A549 (cell line): Measurements from ENCODE around the gene SEPTIN12. TPM values are rescaled to one million over a fixed set of nuclear protein-coding genes. Genes with fewer than 3 reads are reported as not detected.

ENCODE experiments used
- ATAC-seq, 2 experiments: fragments of 200-7000 bp in 1 of 2; fragments of >200 bp in 1 of 2; cut with Nextera tagmentation in 1 of 2; cut with Tn5 transposase in 1 of 2; 3 replicates each; pipeline versions ENCODE4 v1.8.0 to v1.9.1; 2018 to 2020; ENCODE audit warnings: mild to moderate bottlenecking in 1 of 2, moderate library complexity in 1 of 2
- CTCF ChIA-PET: fragments of 300-600 bp; sonication (Branson Sonifier 250); formaldehyde crosslinking; extraction: SDS; loops from one replicate; lab custom pipeline; 2021; ENCODE audit warnings: antibody characterized with exemption, inconsistent platforms; lab: Yijun Ruan, JAX
- POLR2A ChIA-PET: fragments of 350-600 bp; formaldehyde crosslinking; extraction: SDS; loops from one replicate; lab custom pipeline; 2021; ENCODE audit warnings: antibody characterized with exemption, inconsistent platforms; lab: Yijun Ruan, JAX
- DNase-seq, 2 experiments: peaks; one replicate each; pipeline versions ENCODE4 v3.0.0 to v3.0.0-alpha.2; 2011 to 2016; ENCODE audit warnings: low read depth in 1 of 2, low spot score in 1 of 2
- FAIRE-seq: peaks from 2 replicates; lab custom pipeline; 2011; peaks lifted over from hg19 to GRCh38; lab: Jason Lieb, UNC
- H3K27ac ChIP-seq, 2 experiments: fragments of >200 bp; sonication (Bioruptor Twin); formaldehyde crosslinking; 3 replicates each; pipeline ENCODE4 v1.5.1; 2016 to 2017
- H3K4me1 ChIP-seq: fragments of >200 bp; sonication (Bioruptor Twin); formaldehyde crosslinking; 3 replicates; pipeline ENCODE4 v1.6.1; 2016
- H3K4me2 ChIP-seq: fragments of >200 bp; sonication (Bioruptor Twin); formaldehyde crosslinking; 3 replicates; pipeline ENCODE4 v1.6.1; 2016
- H3K4me3 ChIP-seq: fragments of >200 bp; sonication (Bioruptor Twin); formaldehyde crosslinking; 3 replicates; pipeline ENCODE4 v1.5.1; 2016
- H3K9me3 ChIP-seq: fragments of >200 bp; sonication (Bioruptor Twin); formaldehyde crosslinking; 3 replicates; pipeline ENCODE4 v1.6.1; 2016
- BHLHE40 ChIP-seq: IDR thresholded peaks from 2 replicates; pipeline ENCODE4 v1.6.1; 2012; ENCODE audit warnings: low read depth, low read length, inconsistent platforms
- CBX2 ChIP-seq: fragments of 200-600 bp; sonication (generic); IDR thresholded peaks from 2 replicates; pipeline ENCODE4 v1.6.1; 2016; ENCODE audit warnings: low read depth, mild to moderate bottlenecking, borderline replicate concordance
- CBX8 ChIP-seq: fragments of 200-600 bp; sonication (generic); IDR thresholded peaks from 2 replicates; pipeline ENCODE4 v1.6.1; 2016
- CEBPB ChIP-seq, 2 experiments: fragments of >200 bp in 1 of 2; sonication (Bioruptor Twin) in 1 of 2; formaldehyde crosslinking in 1 of 2; IDR thresholded peaks; 2 replicates each; pipeline ENCODE4 v1.6.1; 2012 to 2016
- EHF ChIP-seq: fragments of 250-450 bp; sonication (Bioruptor Pico); IDR thresholded peaks from 2 replicates; pipeline ENCODE4 v1.5.0; 2020; ENCODE audit warnings: mild to moderate bottlenecking
- EHMT2 ChIP-seq: fragments of 200-600 bp; sonication (generic); IDR thresholded peaks from 2 replicates; pipeline ENCODE4 v1.6.1; 2016; ENCODE audit warnings: antibody characterized with exemption, low read depth, mild to moderate bottlenecking, moderate library complexity
- EP300 ChIP-seq, 2 experiments: fragments of >200 bp; sonication (Bioruptor Twin); formaldehyde crosslinking; IDR thresholded peaks; 2 replicates in 1 of 2; 3 replicates in 1 of 2; pipeline ENCODE4 v1.6.1; 2016 to 2017
- FOSB ChIP-seq: fragments of 250-450 bp; sonication (Bioruptor Pico); IDR thresholded peaks from 2 replicates; pipeline ENCODE4 v1.5.0; 2020; ENCODE audit warnings: mild to moderate bottlenecking, moderate library complexity
- FOSL2 ChIP-seq, 2 experiments: fragments of 450-650 bp in 1 of 2; fragments of >200 bp in 1 of 2; sonication (Bioruptor Twin) in 1 of 2; formaldehyde crosslinking; IDR thresholded peaks; 2 replicates each; pipeline versions ENCODE4 v1.5.0 to v1.6.1; 2016 to 2020; ENCODE audit warnings: mild to moderate bottlenecking in 1 of 2, moderate library complexity in 1 of 2
- FOXS1 ChIP-seq: fragments of 250-450 bp; sonication (Bioruptor Pico); IDR thresholded peaks from 2 replicates; pipeline ENCODE4 v1.5.0; 2020; ENCODE audit warnings: mild to moderate bottlenecking, moderate library complexity
- HEYL ChIP-seq: fragments of 250-450 bp; sonication (Bioruptor Pico); IDR thresholded peaks from 2 replicates; pipeline ENCODE4 v1.8.0; 2021; ENCODE audit warnings: mild to moderate bottlenecking, moderate library complexity
- HOXB13 ChIP-seq: fragments of 250-450 bp; sonication (Bioruptor Pico); IDR thresholded peaks from 2 replicates; pipeline ENCODE4 v1.5.0; 2020; ENCODE audit warnings: low read depth, mild to moderate bottlenecking, moderate library complexity
- JUNB ChIP-seq: fragments of >200 bp; sonication (Bioruptor Twin); formaldehyde crosslinking; IDR thresholded peaks from 2 replicates; pipeline ENCODE4 v1.6.1; 2016
- KDM1A ChIP-seq: fragments of 200-600 bp; sonication (generic); IDR thresholded peaks from 2 replicates; pipeline ENCODE4 v1.6.1; 2016; ENCODE audit warnings: low read depth, mild to moderate bottlenecking
- KDM5A ChIP-seq: fragments of 200-600 bp; sonication (generic); IDR thresholded peaks from 2 replicates; pipeline ENCODE4 v1.6.1; 2016; ENCODE audit warnings: antibody characterized with exemption, mild to moderate bottlenecking
- MAFK ChIP-seq: fragments of 450-650 bp; IDR thresholded peaks from 2 replicates; pipeline ENCODE4 v1.6.1; 2014; ENCODE audit not compliant: partially characterized antibody
- MYC ChIP-seq: IDR thresholded peaks from 2 replicates; pipeline ENCODE4 v1.6.1; 2012; ENCODE audit warnings: mild to moderate bottlenecking, inconsistent platforms, low read length, improper control_type of control experiment, borderline replicate concordance
- NPAS2 ChIP-seq: fragments of 250-450 bp; sonication (Bioruptor Pico); IDR thresholded peaks from 2 replicates; pipeline ENCODE4 v1.8.0; 2022; ENCODE audit warnings: mild to moderate bottlenecking, moderate library complexity, borderline replicate concordance
- NR3C1 ChIP-seq: fragments of >200 bp; sonication (Bioruptor Twin); formaldehyde crosslinking; IDR thresholded peaks from 3 replicates; pipeline ENCODE4 v1.6.1; 2017
- POLR2A ChIP-seq: IDR thresholded peaks from 2 replicates; pipeline ENCODE4 v1.6.1; 2012; ENCODE audit warnings: mild to moderate bottlenecking, low read length
- RARB ChIP-seq: fragments of 250-450 bp; sonication (Bioruptor Pico); IDR thresholded peaks from 2 replicates; pipeline ENCODE4 v1.8.0; 2021; ENCODE audit warnings: mild to moderate bottlenecking, moderate library complexity
- RFX5 ChIP-seq: fragments of 450-650 bp; IDR thresholded peaks from 2 replicates; pipeline ENCODE4 v1.7.1; 2014; ENCODE audit warnings: antibody characterized with exemption, mild to moderate bottlenecking, moderate library complexity
- SMC3 ChIP-seq: fragments of >200 bp; sonication (Bioruptor Twin); formaldehyde crosslinking; IDR thresholded peaks from 3 replicates; pipeline ENCODE4 v1.6.1; 2018; ENCODE audit warnings: inconsistent platforms
- SREBF2 ChIP-seq: fragments of 450-650 bp; IDR thresholded peaks from 2 replicates; pipeline ENCODE4 v1.6.1; 2014; ENCODE audit warnings: mild to moderate bottlenecking, moderate library complexity
- ZSCAN20 ChIP-seq: fragments of 250-450 bp; sonication (Bioruptor Pico); IDR thresholded peaks from 2 replicates; pipeline ENCODE4 v1.8.0; 2022; ENCODE audit warnings: mild to moderate bottlenecking, moderate library complexity
- WGBS: methylation state at CpG from one replicate; pipeline ENCODE4 v1.1.6; 2017; ENCODE audit errors: missing lambda C conversion rate; 5-methylcytosine and 5-hydroxymethylcytosine counted together
- polyA plus RNA-seq, 4 experiments: library from polyadenylated mRNA; depleted of rRNA in 3 of 4; stranded (reverse); fragments of >200 nt; fragmentation: RNase III in 1 of 4; extraction: RNeasy Plus Mini Kit Qiagen cat#74134 plus additional on column Dnase treatment in 1 of 4; gene quantifications; 2 replicates in 3 of 4; 3 replicates in 1 of 4; pipeline ENCODE4 v1.2.3, GENCODE V29; 2011 to 2017
- TF ChIP-seq, protein P1 (sequence below): fragments of 200-600 bp; sonication (generic); IDR thresholded peaks from 2 replicates; pipeline ENCODE4 v1.6.1; 2016; ENCODE audit warnings: antibody characterized with exemption, mild to moderate bottlenecking, moderate library complexity
- TF ChIP-seq, protein P2 (sequence below): fragments of 150-350 bp; IDR thresholded peaks from 2 replicates; pipeline ENCODE4 v1.6.1; 2014; ENCODE audit warnings: low read depth, mild to moderate bottlenecking, low read length

Gene SEPTIN12
- polyA plus RNA-seq, 2 of the 4 experiments (the other 2 are of a cell fraction) = 0.14 TPM; not detected in 1

DNA sequence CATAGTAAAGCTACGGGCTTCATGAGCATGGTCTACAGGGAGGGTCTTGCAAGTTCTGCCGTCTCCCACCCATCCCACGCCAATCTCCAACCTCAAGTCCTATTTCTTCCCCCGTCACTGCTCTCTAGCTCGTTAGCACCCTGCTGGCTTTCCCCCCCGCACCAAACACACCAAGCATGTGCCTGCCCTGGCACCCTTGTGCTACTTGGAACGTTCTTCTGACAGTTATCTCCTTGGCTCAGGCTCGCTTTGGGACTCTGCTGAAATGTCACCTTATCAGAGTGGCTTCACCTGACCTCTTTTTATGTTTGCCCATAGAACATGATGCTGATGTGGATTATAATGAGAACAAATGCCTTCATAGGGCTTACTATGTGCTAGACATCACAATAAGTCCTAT is 37.1 kb upstream of the SEPTIN12 start:
- FAIRE-seq = no peak
- ChIA-PET CTCF (interaction anchor here (0.8 to 1.7 kb wide), 4 partner anchors 16 to 209 kb away, joined by 3 read pairs; no protein-coding TSS in a partner anchor), POLR2A (no interaction called here)
- TF ChIP-seq HOXB13 (no peak), KDM1A (no peak), CBX8 (no peak), FOXS1 (no peak), RARB (no peak), POLR2A (no peak), NPAS2 (CRISPR knock-in tag) (no peak), KDM5A (no peak), NR3C1 (no peak), EHF (CRISPR knock-in tag) (no peak), HEYL (CRISPR knock-in tag) (no peak), RFX5 (no peak), CBX2 (no peak), JUNB (no peak), EHMT2 (no peak), MAFK (no peak), ZSCAN20 (CRISPR knock-in tag) (no peak), MYC (no peak)
- TF ChIP-seq, protein P1, sequence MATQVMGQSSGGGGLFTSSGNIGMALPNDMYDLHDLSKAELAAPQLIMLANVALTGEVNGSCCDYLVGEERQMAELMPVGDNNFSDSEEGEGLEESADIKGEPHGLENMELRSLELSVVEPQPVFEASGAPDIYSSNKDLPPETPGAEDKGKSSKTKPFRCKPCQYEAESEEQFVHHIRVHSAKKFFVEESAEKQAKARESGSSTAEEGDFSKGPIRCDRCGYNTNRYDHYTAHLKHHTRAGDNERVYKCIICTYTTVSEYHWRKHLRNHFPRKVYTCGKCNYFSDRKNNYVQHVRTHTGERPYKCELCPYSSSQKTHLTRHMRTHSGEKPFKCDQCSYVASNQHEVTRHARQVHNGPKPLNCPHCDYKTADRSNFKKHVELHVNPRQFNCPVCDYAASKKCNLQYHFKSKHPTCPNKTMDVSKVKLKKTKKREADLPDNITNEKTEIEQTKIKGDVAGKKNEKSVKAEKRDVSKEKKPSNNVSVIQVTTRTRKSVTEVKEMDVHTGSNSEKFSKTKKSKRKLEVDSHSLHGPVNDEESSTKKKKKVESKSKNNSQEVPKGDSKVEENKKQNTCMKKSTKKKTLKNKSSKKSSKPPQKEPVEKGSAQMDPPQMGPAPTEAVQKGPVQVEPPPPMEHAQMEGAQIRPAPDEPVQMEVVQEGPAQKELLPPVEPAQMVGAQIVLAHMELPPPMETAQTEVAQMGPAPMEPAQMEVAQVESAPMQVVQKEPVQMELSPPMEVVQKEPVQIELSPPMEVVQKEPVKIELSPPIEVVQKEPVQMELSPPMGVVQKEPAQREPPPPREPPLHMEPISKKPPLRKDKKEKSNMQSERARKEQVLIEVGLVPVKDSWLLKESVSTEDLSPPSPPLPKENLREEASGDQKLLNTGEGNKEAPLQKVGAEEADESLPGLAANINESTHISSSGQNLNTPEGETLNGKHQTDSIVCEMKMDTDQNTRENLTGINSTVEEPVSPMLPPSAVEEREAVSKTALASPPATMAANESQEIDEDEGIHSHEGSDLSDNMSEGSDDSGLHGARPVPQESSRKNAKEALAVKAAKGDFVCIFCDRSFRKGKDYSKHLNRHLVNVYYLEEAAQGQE = no peak
- no peak; a peak in 1 of 6 replicates for ATAC-seq
- no peak overlapping the region for H3K27ac ChIP-seq
- H3K4me2 ChIP-seq = no peak overlapping the region
- no peaks in the 10 kb centered on the region for H3K9me3 ChIP-seq
- H3K4me3 ChIP-seq = no peak overlapping the region
- WGBS = 98% methylated on average over 8 of the region's 8 CpGs
- H3K4me1 ChIP-seq = no peaks in the 10 kb centered on the region
- no peak for DNase-seq

DNA sequence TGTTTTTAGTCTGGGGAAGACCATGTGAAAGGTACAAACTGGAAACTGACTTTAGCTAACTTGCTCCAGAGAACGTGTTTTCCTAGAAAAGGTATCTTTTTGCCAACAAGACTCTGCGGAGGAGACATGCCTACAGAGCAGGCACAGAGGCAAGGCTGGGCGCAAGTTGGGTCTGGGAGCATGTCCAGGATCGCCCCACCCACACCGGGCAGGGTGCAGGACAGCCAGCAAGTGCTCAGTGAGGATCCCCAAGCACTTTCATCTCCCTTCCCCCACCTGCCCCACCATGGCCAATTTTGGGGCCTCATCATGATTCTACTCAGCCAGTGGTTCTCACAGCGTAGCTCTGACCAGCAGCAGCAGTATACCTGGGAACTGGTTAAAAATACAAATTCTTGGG is 32.5 kb upstream of the SEPTIN12 start:
- POLR2A ChIA-PET = no interaction called here
- DNase-seq (no peak), FAIRE-seq (no peak), ATAC-seq (no peak)
- Histone ChIP-seq H3K4me1 (no peaks in the 10 kb centered on the region), H3K27ac (no peak overlapping the region), H3K9me3 (no peaks in the 10 kb centered on the region), H3K4me3 (no peak overlapping the region), H3K4me2 (no peak overlapping the region)
- CTCF ChIA-PET = interaction anchor here (0.8 to 1.1 kb wide), 2 partner anchors 8 to 70 kb away, joined by 3 to 5 read pairs; no protein-coding TSS in a partner anchor
- no peak for TF ChIP-seq SMC3
- TF ChIP-seq, protein P2, sequence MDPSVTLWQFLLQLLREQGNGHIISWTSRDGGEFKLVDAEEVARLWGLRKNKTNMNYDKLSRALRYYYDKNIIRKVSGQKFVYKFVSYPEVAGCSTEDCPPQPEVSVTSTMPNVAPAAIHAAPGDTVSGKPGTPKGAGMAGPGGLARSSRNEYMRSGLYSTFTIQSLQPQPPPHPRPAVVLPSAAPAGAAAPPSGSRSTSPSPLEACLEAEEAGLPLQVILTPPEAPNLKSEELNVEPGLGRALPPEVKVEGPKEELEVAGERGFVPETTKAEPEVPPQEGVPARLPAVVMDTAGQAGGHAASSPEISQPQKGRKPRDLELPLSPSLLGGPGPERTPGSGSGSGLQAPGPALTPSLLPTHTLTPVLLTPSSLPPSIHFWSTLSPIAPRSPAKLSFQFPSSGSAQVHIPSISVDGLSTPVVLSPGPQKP = no peak
- TF ChIP-seq FOSL2 (IDR thresholded peaks at IDR 0.05) = no peak
- no peak for TF ChIP-seq FOSL2 (CRISPR knock-in tag; IDR thresholded peaks at IDR 0.05)
- TF ChIP-seq SREBF2 = no peak
- TF ChIP-seq BHLHE40 = no peak
- no peak for TF ChIP-seq FOSB
- no peak for TF ChIP-seq EP300 (IDR thresholded peaks at IDR 0.05)
- no peak for TF ChIP-seq CEBPB (IDR thresholded peaks at IDR 0.05)
- no peak for TF ChIP-seq RFX5
- 87% methylated on average over 6 of the region's 6 CpGs for WGBS
